Measurements from ENCODE around the gene PCDHB16.
"Not testable (repeated sequence)": the region's sequence is repeated elsewhere in the genome, so short reads cannot be mapped to it uniquely, and the experiment has no call there.

PCDHB16 gene

DNA sequence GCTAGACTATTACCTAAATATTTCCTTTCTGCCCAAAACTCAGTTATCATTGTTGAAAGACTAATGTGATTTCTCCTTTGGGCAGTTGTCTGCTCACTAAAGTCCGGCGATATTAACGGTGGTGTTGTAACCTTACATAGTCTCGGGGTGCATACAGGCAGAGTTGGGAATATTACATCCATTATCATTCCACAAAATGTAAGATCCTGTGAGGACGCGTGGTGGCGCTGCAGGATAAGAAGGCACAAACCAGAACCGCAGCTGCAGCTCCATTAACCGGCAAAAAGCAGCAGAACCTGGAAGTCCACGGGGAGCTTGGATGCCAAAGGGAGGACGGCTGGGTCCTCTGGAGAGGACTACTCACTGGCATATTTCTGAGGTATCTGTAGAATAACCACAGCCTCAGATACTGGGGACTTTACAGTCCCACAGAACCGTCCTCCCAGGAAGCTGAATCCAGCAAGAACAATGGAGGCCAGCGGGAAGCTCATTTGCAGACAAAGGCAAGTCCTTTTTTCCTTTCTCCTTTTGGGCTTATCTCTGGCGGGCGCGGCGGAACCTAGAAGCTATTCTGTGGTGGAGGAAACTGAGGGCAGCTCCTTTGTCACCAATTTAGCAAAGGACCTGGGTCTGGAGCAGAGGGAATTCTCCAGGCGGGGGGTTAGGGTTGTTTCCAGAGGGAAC lies 31.6 kb downstream of the PCDHB16 start, which contains the start of gene PCDHB13:
TSS of gene PCDHB13 (plus strand) at position 264 of the 684 bp plus-strand sequence. CDS start at position 469, 205 bp downstream.
- H3K4me3 ChIP-seq (ENCODE audit: low read depth, low read length); H3K27ac ChIP-seq; H3K36me3 ChIP-seq; H3K9me3 ChIP-seq (ENCODE audit: severe bottlenecking); H3K27me3 ChIP-seq (ENCODE audit: insufficient read depth, low read depth, severe bottlenecking); DNase-seq: not testable (repeated sequence)

GRCh38 chr5:141214583-141214982 lies 32.4 kb downstream of the PCDHB16 start:
- not testable (repeated sequence) for H3K4me3 ChIP-seq (ENCODE audit: low read depth, low read length); H3K36me3 ChIP-seq; H3K9me3 ChIP-seq (ENCODE audit: severe bottlenecking); H3K27ac ChIP-seq; DNase-seq; H3K27me3 ChIP-seq (ENCODE audit: insufficient read depth, low read depth, severe bottlenecking)

GRCh38 chr5:141215504-141215903 lies 33.3 kb downstream of the PCDHB16 start:
- not testable (repeated sequence) for H3K27ac ChIP-seq; H3K4me3 ChIP-seq (ENCODE audit: low read depth, low read length); DNase-seq; H3K27me3 ChIP-seq (ENCODE audit: insufficient read depth, low read depth, severe bottlenecking); H3K36me3 ChIP-seq; H3K9me3 ChIP-seq (ENCODE audit: severe bottlenecking)

DNA sequence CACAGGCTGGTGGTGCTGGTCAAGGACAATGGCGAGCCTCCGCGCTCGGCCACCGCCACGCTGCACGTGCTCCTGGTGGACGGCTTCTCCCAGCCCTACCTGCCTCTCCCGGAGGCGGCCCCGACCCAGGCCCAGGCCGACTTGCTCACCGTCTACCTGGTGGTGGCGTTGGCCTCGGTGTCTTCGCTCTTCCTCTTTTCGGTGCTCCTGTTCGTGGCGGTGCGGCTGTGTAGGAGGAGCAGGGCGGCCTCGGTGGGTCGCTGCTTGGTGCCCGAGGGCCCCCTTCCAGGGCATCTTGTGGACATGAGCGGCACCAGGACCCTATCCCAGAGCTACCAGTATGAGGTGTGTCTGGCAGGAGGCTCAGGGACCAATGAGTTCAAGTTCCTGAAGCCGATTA lies 33.8 kb downstream of the PCDHB16 start:
- not testable (repeated sequence) for DNase-seq; H3K27me3 ChIP-seq (ENCODE audit: insufficient read depth, low read depth, severe bottlenecking); H3K36me3 ChIP-seq; H3K4me3 ChIP-seq (ENCODE audit: low read depth, low read length); H3K9me3 ChIP-seq (ENCODE audit: severe bottlenecking); H3K27ac ChIP-seq

DNA sequence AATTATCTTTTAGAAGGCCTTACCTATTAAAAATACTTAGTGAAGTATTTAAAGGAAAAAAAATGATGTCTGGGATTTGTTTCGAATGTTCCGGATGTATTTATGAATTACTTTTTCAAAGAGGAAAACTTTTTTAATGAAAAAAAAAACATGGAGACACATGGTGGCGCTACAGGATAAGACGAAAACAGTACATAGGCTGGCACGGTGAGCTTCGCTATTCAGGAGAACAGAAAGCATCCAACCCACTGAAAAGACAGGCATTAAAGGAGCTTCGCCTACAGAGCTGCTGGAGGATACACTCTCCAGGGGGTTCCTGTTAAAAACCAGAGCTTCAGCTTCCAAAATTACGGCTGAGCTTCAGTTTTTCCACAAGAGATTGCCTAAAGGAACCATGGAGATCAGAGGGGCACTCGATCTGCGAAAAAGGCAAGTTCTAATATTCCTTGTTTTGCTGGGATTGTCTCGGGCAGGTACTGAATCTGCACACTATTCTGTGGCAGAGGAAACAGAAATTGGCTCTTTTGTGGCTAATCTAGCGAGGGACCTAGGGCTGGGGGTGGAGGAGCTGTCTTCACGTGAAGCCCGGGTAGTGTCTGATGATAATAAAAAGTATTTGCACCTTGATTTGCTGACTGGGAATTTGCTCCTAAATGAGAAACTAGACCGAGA lies 41.1 kb downstream of the PCDHB16 start, which contains the start of gene PCDHB14:
TSS of gene PCDHB14 (plus strand) at position 232 of the 672 bp plus-strand sequence. CDS start at position 395, 163 bp downstream.
- TF ChIP-seq CTCF (IDR thresholded peaks at IDR 0.05; ENCODE audit: low read depth, low read length) = peak; percentile 47
- Histone ChIP-seq H3K9me3 (ENCODE audit: severe bottlenecking) (no peaks in the 10 kb centered on the region), H3K4me3 (ENCODE audit: low read depth, low read length) (peak within 1 kb of the TSS; percentile 41), H3K27ac (peak within 1 kb of the TSS; percentile 47; the same call in 1 of the 2 replicates), H3K36me3 (no peaks in the 10 kb centered on the region), H3K27me3 (ENCODE audit: insufficient read depth, low read depth, severe bottlenecking) (no peaks in the 10 kb centered on the region)
- DNase-seq = peak; percentile 47

GRCh38 chr5:141224844-141225243 lies 42.7 kb downstream of the PCDHB16 start:
- H3K4me3 ChIP-seq (ENCODE audit: low read depth, low read length); H3K36me3 ChIP-seq; DNase-seq; H3K27ac ChIP-seq; H3K9me3 ChIP-seq (ENCODE audit: severe bottlenecking); H3K27me3 ChIP-seq (ENCODE audit: insufficient read depth, low read depth, severe bottlenecking): not testable (repeated sequence)

- DNase-seq; H3K4me3 ChIP-seq (ENCODE audit: low read depth, low read length); H3K36me3 ChIP-seq; H3K27ac ChIP-seq; H3K9me3 ChIP-seq (ENCODE audit: severe bottlenecking); H3K27me3 ChIP-seq (ENCODE audit: insufficient read depth, low read depth, severe bottlenecking): not testable (repeated sequence)
Observed at GRCh38 chr5:141225421-141225820, 43.2 kb downstream of the PCDHB16 start.

DNA sequence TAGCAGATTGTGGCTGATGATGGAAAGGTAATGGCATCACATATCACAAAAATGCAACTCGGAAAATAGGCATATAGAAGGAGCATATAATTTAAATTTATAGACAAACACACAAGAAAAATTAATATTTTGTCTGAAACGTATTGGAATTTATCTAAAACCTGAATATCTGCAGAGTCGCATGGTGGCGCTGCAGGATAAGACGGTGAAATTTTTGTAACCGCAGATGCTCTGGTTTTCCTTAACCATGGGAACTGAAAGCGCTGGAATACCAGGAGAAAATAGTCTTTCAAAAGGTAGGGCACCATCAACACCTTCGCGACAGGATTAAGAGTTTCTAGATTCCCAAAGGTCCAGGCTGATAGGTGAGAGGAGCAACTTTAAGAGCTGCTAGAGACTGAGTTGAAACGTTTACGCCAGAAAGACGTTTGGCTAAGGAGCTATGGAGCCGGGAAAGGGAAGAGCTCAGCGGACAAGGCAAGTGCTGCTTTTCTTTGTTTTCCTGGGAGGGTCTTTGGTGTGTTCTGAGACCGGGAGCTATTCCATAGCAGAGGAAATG lies 52.0 kb downstream of the PCDHB16 start:
- TF ChIP-seq CTCF (IDR thresholded peaks at IDR 0.05; ENCODE audit: low read depth, low read length) = peak; percentile 22; the same call in 1 of the 2 replicates
- H3K4me3 ChIP-seq (ENCODE audit: low read depth, low read length) = peak overlapping the region; percentile 19; the same call in 1 of the 2 replicates
- H3K27ac ChIP-seq = no peak overlapping the region
- H3K9me3 ChIP-seq (ENCODE audit: severe bottlenecking) = peaks cover 6% of the 10 kb centered on the region
- no peaks in the 10 kb centered on the region for H3K36me3 ChIP-seq
- H3K27me3 ChIP-seq (ENCODE audit: insufficient read depth, low read depth, severe bottlenecking) = no peaks in the 10 kb centered on the region
- no peak for DNase-seq
